G401.6 (cell line): ENCODE data around the gene HSBP1.

Experiments
- FAIRE-seq: peaks from 2 replicates; lab custom pipeline; 2012; peaks lifted over from hg19 to GRCh38; lab: Jason Lieb, UNC

Gene HSBP1

GRCh38 chr16:83803811-83804210 is 4.0 kb upstream of the HSBP1 start:
- no peak for FAIRE-seq

DNA sequence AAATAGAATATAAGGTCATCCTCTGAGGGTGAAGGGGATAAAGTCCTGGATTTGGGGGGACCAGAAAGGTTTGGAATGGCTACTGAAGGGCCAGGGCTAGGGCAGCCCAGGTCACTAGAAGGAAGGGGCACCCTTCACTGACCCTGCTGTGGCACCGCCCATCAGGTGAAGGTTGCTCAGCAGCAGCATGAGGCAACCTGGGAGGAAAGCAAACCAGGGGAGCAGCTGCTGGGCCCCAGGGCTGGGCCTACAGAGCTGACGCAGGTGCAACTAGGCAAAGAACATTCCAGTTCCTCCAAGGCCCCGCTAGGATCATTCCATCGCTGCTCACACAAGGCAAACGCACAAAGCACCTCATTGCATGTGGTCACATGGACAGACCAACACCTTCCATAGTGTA is 3.4 kb upstream of the HSBP1 start:
- FAIRE-seq = no peak

GRCh38 chr16:83806036-83806435 is 1.7 kb upstream of the HSBP1 start:
- FAIRE-seq = no peak

- FAIRE-seq = no peak
These were observed 1.0 kb upstream of the HSBP1 start for GRCh38 chr16:83806731-83807130.

DNA sequence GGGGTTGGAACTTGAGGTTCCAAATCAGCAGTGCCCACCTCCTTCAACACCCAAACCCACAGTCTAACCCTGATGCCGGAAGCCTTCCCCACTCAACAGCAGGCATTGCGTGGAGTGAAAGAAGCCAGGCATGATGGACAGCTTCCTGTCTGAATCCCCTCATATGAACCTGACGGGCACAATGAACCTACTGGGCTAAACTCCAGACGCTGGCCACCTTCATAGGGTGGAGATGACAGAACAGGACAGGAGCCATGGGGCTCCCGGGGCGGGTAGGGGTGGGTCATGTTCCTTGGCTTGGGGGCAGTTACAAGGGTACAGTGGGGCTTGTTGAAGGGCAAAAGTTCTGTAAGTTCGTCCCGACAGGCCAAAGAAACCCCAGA is 460 bp upstream of the HSBP1 start:
- no peak for FAIRE-seq

GRCh38 chr16:83808573-83809014 is 816 bp downstream of the HSBP1 start:
- no peak for FAIRE-seq

GRCh38 chr16:83809092-83809491 is 1.3 kb downstream of the HSBP1 start:
- no peak for FAIRE-seq

DNA sequence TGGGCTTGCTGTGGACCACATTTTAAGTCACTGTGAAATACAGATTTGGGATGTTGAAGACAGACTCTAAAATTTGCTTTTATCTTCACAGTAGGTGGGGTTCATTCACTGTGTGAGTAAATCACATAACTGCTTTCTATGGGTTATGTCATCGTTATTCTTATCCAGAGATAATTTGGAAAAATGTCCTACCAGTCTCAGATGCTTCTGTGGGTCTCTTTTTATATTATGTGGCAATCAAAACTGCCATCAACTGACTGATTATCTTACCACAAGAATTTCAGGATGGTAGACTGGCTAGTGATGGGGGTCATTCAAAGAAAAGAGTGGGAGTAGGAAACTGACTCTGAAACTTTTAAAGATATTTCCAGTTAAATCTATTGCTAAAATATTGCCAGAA is 3.1 kb downstream of the HSBP1 start:
- no peak for FAIRE-seq

- no peak for FAIRE-seq
These were observed 6.3 kb downstream of the HSBP1 start for GRCh38 chr16:83813823-83814658.

DNA sequence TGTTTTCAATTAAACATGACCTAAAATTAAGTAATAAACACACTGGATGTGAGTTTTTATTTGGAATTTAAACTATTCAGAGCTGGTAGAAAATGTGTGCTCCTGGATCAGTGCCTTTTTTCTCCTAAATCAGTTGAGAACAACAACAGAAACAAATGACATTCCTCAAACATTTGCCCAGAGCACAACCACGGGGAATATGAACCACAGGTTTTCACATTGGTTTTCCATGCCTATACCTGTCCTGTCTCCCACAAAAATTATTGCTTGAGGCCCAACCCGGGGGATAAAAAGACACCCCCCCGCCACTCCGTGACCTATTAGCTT is 6.8 kb downstream of the HSBP1 start:
- no peak for FAIRE-seq

DNA sequence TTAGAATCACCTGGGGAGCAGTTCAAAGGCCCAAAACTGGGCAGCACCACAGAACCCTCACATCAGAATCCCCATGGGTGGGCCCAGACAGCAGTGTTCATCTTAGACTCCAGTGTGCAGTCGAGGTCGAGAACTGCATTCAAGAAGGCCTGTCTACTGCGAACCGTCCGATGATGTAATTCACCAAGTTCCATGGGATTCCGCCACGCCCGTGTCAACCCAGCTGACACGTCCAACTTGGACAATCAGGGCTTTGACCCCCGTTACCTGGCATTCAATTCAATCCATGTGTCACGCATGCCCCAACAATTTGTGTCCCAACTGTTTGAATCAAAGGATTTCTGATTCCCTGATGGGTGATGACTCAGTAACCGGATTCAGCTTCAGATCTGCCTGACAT is 9.2 kb downstream of the HSBP1 start:
- no peak for FAIRE-seq

GRCh38 chr16:83818276-83818675 is 10.5 kb downstream of the HSBP1 start:
- no peak for FAIRE-seq

- FAIRE-seq = no peak
These were observed 11.6 kb downstream of the HSBP1 start for GRCh38 chr16:83819361-83819760.

DNA sequence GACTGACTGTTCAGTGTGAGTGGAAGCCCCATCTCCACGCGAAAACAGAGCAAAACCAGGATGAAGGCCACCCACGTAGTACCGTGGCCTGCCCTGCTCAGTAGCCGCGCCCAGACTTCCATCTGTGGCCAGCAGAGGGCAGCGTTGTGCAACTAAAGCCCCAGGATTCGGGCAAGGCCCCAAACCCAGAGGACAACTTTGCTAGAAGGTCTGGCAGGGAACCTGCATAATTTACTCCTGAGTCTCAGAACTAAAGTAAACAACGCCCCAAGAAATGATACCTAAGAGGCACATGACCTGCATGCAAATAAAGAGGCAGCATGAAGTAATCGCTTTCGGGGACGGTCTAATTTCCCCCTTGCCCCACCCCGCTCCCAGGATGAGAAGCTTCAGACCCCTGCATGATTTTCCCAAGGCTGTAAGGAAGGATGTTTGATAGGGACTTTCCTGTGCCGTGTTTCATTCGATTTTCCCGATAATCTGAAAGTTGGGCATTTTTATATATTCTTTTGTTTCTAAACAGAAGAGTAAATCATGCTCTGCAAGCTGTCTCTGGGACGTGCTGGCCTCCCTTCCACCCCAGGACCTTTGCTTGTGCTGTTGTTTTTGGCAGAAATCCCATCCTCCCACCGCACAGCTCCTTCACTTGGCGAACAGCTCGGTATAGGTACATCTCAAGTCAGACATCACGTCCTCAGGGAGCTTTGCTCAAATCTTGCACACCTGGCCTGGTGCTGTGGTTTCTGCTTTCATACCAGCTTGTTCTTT is 18.6 kb downstream of the HSBP1 start:
- FAIRE-seq = peak; percentile 21

- FAIRE-seq = no peak
These were observed 22.5 kb downstream of the HSBP1 start for GRCh38 chr16:83830091-83830768.

GRCh38 chr16:83830769-83831455 is 23.1 kb downstream of the HSBP1 start:
- FAIRE-seq = no peak

- FAIRE-seq = no peak
These were observed 23.7 kb downstream of the HSBP1 start for GRCh38 chr16:83831456-83831987.

DNA sequence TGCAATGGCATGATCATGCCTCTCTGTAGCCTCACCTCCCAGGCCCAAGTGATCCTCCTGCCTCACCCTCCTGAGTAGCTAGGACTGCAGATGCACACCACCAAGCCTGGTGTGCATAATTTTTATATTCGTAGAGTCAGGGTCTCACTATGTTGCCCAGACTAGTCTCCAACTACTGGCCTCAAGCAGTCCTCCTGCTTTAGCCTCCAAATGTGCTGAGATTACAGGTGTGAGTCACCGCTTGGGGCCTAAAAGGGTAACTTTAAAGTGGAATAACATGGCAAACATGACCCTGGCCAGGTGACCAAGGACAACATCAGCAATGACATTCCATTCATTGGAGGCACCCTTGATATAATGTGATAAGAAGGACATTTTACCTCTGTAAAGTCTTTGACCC is 26.1 kb downstream of the HSBP1 start:
- no peak for FAIRE-seq

- FAIRE-seq = no peak
These were observed 28.1 kb downstream of the HSBP1 start for GRCh38 chr16:83835586-83836566.

DNA sequence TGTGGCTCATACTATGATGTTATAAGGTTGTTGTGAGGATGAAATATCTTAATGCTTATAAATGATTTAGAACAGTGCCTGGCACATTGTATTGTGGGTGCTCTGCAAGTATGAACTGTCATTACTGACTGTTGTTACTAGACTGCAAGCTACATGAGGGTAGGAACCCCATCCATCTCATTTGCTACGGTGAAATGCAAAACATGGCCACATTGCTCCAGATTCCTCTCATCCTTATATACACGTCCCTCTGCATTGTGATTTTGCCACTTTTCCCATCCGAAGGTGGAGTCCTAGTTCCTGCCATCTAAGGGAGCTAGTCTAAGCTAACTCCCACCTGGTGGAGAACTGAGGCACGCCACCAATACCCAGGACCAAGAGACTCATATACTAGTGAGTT is 29.8 kb downstream of the HSBP1 start:
- no peak for FAIRE-seq

DNA sequence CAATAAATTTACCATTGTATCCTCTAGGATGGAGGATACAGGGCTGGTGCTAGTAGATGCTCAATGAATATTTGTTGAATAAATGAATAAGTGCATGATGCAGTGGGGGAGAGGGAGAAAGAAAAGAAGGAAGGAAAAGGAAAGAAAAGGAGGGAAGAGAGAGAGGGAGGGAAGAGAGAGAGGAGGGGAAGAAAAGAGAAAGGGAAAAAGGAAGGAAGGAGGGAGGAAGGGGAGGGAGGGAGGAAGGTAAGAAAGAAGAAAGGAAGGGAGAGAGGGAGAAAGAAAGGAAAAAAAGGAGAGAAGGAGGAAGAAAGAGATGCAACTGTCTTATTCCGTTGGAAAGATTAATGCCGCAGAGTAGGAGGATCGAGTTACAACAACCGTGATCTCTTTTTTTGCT is 30.4 kb downstream of the HSBP1 start:
- FAIRE-seq = no peak
